NCI-H187 (cell line): Measurements from ENCODE around the gene CD44.

Experiments used
- DNase-seq, 2 experiments: peaks; one replicate each; lab custom pipeline; 2025; lab: John Stamatoyannopoulos, UW

CD44 gene

DNA sequence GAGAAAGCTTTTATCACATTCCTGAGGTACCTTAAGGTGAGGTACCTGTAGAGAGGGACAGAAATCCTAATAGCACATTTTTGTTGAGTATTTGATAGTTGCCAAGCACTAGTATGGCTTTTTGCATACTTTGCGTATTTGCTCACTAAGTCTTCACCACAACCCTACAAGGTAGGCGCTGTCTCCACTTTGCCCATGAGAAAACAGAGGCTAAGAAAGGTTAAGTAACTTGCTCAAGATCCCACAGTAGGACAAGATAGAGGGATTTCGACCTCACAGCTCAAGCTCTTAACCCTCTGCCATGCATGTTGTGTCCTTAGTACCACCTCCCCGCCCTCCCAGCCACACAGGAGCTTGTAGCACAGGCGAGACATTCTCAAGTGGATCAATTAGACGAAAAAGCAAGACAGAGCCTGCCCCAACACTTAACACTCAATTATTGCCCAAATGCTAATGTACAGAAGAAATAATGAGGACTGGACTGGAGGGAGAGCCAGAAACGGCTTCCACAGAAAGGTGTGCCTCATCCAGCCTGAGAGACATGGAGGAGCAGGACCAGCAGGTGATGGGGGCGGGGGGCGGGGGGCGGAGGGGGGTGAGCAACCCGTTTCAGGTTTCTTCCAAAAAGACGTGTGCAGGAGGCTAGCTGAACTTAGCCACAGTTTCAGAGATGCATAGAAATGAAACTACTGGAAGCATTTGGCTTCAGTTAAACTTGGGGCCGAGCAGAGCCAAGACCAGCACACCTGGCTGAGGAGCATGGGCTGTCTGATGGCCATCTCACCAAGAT, 26.7 kb upstream of the CD44 start:
- DNase-seq = peak; percentile 13 to 56

DNA sequence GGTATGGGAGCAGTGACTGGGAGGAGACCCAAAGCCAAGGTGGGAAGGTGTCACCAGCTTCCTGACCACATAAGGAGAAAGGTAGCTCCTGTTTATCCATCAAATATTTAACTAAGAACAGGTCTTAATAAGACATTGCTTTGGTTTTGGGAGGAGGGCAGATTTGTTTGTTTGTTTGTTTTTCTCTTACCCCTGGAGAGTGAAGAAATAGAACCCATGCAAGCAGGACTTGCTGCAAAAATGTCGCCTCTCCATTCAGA, 26.2 kb upstream of the CD44 start:
- DNase-seq = no peak

DNA sequence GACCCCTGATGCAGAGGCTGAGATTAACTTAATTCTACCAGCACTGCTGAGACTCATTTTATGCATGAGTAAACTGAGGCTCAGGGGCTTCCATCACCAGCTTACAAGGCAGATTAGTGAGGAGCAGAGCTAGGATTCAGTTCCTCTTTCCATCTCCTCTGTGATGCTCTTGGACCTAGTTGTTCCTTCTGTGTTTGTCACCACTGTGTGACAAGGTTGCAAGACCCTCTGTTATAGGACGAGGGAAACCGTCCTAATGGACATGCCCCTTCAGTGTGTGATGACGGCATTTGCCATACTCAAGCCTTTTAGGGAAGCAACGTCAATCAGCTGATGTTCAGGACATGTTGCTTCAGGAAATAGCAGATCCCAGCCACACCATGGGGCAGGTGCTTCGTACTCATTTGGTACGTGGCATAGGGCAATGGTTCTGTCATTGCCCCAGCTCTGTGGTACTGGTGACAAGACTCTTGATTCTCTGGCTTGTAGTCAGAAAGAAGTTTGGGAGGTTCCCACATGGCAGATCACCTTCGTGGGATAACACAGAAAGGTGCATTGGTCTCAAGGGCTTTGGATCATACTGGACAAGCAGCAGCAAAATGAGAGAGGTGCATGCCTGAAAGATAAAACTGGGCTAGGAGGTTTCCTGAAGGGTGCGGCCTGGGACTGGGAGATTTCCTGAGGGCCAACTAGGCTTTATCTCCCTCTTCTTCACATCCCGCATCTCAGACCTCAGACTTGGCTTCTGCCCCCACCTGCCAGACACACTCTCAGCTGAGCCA, 23.9 kb upstream of the CD44 start:
- no peak for DNase-seq

DNA sequence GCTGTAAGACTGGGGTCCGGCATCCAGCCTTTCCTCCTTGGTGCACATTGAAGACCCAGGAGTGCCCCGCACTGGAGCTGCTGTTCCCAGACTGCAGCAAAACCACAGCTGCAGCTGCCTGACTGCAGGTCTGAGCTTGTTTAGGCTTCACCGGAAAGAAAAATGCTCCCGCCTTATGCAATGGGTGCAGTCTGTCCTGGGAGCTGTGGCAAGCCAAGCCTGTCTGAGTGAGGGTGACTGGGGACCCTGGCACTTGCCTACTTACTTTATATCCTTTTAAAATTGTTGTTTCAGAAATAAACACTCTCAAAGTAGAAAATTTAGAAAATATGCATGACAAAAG, 23.3 kb upstream of the CD44 start:
- DNase-seq = no peak

DNA sequence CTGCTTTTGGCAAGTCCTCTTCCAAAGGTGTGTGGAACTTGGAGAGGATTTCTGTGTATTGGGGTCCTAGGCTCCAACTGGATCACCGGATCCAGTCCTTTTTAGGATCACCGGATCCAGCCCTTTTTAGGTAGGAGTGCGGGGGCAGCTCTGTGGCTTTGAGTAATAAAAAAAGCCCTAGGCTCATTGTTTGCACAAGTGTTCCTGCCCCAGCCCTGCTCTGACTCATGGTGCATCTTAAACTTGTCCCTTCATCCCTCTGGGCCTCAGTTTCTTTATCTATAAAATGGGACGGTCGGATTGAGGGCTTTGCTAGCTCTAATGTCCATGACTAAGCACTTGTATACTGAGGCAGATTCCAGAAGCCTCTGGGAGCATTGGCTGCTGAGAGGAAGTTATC, 22.7 kb upstream of the CD44 start:
- DNase-seq = no peak

DNA sequence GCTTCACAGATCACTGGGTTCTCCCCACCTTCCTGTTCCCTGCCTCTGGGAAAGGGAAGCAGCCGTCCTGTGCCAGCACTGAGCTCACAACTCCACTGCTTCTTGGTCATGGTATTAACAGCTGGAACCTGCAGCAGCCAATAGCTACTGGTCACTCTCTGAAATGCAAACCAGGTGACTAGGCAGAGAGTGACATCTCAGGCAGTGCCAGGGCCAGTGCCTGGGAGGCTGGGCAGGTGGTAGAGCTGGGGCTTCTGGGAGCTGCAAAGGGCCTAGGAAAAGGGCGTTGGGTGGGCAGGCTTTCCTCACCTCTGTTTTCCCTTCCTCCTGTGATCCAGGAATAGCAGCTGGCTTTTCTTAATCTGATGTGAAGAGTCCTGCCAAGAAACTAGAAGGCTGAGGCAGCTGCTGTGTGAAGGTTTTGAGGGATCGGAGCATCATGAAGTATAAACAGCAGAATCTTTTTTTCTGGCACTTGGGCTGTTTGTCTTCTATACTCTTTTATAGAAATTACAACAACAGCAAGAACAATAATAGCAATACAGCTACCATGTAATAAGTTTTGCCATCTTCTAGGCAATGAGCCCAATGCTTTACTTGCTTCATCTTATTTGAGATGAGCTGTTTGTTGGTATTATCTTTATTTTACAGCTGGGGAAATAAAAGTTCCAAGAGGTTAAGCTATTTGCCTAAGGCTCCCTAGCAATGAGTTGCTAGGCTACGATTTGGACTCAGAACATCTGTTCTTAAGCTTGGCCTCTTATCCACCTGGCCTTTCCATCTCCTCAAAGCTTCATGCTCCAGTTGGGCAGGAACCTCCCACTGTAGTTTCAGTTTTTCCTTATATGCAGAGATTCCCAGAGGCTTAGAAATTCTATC, 22.0 kb upstream of the CD44 start:
- peak in 1 of 2 experiments; percentile 71 for DNase-seq

DNA sequence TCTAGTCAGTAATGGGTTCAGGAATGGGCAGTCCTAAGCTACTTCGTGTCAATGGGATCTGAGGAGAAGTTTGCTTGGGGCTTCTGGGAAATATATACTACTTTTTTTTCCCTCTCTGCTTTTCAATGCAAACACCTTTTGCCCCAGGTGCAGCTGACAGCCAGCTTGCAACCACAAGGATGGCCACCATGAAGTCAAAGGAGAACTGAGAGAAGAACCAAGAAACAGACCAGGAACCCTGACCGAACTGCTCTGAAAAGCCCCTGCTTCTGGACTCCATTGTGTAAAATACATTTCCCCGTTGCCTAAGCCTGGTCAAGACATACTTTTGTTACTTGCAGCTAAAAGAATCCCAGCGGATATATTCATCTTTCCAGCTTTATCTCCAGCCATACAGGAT, 20.1 kb upstream of the CD44 start:
- DNase-seq = no peak

DNA sequence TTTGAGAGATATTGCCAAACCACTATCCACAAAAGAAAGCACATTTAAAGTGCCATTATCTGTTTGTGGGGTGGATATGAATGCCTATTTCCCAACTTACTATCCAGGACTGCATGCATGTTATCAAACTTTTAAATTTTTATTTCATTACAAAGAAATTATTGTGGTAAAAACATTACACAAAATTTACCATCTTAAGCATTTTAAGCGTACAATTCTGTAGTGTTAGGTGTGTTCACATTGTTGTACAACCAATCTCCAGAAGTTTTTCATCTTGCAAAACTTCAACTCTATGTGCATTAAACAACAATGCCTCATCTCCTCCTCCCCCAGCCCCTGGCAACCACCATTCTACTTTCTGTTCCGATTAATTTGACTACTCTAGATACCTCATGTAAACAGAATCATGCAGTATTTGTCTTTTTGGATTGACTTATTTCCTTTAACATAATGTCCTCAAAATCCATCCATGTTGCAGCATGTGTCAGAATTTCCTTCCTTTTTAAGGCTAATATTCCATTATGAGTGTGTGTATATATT, 17.6 kb upstream of the CD44 start:
- no peak for DNase-seq

DNA sequence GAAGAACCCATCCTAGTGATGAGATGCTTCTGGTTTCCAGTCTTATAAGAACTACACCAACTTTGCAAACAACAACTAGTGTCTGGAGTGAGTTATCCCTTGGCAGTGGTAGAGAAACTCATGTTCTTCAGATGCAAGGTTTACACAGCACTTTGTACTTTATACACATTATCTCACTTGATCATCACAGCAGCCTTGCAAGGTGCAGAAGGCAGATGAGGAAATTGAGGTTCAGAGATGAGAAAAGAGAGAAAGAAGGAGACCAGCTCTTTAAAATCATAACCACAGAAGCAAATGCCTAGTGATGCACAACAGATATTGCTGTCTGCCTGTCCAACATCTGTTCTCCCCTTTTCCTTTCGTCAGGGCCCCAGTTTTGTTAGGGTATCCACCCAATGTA, 16.7 kb upstream of the CD44 start:
- DNase-seq = no peak

DNA sequence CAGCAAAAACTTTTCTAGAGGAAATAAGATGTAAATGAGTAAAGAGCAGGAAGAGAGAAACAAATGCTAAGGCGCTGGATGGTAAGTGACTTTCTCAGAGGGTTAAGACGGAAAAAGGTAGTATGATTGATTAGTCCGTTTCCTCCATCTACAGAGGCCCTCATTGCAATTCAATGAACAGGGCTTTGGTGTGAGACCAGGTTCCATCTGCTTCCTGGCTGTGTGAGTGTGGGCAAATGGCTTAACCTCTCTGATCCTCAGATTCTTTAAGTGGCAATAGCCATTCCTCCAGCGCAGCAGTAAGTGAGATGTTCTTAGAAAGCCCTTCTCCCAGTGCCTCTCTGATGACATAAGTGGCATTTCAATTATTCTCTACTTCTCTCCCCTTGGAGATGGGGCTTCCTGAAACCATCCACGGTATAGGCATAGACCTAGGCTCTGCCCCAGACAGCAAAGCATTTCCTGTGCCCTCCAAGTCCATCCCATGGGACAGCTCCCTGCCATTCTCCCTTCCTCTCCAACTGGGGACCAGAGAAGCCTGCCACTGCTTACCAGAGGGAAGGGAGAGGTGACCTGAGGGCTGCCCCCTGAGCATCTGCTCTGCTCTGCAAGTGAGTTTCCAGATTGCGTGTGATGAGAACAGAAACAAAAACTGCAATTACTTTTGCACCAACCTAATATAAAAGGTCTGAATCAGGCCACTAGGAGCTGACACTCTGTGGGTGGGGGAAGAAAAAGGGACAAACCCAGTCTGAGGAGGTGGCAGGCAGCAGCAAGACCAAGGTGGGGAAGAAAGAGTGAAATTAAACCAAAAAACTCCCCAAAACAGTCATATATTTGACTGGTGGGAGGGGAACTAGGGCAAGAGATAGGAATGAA, 12.7 kb upstream of the CD44 start:
- DNase-seq = no peak

DNA sequence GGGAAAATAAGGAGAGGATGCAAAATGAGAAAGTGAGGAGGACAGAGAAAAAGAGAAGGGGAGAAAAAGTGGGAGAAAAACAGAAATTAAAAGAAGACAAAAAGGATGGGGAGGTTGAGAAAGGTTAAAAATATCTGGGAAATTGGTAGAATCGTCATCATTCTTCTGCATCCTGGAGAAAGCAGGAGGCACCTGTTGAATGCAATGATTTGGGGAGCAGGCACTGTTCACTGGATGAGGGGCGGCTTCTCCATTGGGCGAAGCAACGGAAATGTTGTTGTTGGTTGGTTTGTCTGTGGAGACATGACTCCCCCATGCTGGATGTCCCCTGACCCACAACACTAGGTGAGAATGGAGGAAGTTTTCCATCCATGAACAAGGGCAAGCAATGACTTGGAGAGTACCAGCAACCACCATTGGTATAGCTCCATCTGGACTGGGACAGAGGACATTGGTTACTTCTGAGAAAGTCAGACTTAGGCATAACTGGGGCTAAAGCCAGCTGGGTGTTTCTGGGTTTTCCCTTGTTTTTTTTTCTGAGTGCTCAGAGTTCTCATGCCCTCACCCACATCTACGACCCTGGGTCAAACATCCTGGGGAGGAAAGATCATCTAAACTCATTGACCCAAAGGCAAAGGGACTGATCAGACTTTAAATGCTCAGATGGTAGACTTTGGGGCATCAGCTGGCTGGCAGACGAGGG, 11.9 kb upstream of the CD44 start:
- DNase-seq = no peak

DNA sequence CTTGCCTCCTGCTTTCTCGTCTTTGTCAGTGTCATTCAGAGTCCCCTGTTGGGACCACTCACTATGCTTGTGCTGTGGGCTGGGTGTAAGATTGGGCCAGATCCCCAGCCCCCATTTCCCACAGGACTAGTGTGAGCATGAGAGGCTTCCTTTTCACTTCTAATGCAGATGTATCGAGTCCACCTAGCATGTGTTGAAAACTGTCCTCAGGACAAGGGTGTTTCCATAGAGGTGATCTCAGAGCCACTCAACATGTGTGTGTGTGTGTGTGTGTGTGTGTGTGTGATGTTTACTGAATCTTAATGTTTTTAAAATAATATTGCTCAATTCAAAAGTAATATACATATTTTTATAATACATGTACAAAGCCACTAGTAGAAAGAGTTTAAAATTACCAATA, 11.4 kb upstream of the CD44 start:
- no peak for DNase-seq

DNA sequence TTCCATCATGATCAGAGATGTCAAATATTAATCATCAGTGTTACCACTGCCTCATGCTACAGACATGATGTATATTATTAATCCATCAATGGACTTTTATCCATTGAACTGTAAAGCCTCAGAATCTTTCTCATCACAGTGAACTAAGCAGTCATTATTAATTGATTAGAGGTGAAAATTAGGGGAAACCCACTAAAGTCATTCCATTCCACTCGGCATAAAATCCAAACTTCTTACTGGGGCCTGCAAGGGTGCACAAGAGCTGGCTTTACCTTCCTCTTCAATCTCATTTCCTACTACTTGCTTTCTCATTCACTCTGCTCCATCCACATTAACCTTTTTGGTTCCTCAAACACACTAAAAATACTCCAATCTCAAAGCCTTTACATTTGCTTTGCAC, 7.9 kb upstream of the CD44 start:
- no peak for DNase-seq

DNA sequence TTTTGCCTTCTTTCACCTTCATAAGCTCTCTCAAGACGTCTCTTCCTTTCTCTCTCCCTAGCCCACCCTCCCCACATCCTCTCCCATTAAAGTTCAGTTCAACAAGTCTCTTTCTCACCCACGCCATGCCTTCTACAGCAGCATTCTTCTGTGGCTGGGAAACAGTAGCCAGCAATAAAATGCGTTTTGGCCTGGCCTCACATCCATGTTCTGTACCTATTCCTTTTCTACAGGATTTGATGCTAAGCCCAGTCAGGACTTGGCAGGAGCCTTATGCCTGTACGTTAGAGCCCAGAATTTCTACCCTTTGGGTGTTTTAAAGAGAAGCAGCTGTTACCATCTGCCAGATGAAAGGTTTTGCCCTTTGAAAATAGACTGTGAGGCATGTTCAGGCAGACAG, 7.1 kb upstream of the CD44 start:
- DNase-seq = no peak

DNA sequence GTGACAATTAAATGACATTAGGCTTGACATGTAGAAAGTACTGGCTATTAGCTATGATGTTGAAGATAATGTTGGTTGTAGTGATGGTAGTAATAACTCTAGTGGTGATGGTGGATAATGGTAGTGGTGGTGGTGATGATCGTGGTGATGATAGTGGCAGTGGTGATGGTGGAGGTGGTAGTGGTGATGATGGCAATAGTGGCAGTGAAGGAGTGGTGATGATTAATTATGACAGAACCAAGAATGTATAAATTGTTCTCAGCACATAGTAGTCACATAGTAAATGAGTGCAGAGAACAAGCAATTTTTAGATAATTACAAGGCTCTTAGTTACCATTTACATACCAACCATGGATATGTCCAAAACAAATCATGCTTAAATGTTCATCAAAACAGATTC, 5.3 kb upstream of the CD44 start:
- no peak for DNase-seq

DNA sequence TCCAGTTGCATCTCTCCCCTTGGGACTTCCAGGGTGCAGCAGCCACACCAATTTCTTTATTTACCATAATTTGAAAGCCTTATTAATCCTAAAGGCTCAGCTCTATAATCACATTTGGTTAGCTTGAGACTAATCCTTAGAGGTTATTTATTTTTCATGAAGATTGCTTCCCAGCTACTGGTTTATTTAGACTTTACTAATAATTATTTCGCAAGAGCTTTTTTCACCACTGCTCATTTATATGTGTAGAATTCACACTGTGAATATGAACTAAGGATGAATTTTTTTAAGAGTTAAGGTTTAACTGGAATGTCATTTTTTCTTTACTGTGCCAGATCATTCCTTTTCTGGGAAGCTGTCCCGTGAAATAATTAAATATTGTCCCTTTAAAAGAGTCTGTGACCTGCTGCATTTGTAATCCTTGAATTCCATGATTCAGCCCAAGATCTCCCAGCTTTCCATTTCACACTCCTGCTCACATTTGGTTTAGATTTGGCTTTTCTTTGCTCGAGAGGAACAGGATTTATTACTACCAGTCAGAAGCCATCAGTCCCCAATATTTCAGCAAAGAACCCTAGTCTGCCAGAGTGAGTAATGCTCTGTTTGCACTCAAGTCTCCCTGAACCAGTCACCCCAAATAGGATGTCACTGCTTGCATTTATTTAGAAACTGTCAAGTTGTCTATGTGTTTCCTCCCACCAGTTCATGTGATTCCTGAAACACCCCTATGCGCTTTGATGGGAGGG, 4.4 kb upstream of the CD44 start:
- DNase-seq = no peak

DNA sequence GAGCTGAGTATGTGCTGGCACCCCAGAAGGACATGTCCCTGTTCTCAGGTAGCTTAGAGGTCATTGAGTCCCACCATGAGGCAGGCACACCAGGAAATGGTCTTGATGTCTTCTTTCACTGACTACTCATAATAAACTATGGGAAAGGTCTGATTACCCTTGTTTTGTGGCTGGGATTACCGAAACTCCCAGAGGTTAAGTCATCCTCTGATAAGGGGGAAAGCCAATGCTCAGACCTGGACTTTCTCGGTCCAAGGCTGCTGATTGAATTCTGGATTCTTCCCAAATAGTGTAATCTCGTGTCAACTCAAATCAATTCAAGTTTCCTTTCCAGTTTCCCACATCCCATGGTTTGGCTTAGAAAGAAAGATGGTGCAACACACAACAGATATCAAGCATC, 3.7 kb upstream of the CD44 start:
- DNase-seq = no peak

DNA sequence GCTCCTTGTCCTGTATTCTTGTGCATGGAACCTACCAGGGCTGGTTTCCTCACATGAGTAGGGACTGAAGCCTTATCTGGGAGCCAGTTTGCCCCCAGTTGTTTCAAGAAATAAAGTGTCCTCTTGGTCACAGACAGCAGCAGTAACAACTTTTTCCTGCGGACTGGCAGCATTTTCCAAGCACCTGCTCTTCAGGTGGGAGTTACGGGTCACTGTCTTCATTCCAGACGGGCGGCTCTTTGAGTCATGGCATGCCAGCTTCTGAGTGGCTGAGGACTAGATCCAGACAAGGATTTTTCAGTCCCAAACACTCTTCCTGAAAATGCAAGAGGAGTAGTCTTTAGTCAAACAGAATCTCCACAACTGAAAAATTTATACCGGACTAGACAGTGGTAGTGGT, 2.7 kb upstream of the CD44 start:
- no peak for DNase-seq

DNA sequence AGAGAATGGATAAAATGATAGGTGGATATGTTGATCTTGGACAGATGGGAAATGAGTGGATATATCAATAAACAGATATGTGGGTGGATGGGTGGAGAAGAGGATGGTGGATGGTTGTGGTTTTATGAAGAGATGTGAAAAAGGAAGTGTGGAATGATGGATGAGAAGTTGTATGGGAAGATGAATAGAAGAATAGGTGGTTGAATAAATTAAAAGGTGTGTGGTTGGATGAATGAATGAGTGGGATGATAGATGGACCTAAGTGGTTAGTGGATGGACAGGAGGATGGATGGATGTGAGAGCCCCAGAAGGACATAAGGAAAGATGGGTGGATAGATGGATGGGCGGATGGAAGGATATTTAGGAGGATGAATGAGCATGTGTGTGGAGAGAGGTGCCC, 913 bp upstream of the CD44 start:
- DNase-seq = no peak

DNA sequence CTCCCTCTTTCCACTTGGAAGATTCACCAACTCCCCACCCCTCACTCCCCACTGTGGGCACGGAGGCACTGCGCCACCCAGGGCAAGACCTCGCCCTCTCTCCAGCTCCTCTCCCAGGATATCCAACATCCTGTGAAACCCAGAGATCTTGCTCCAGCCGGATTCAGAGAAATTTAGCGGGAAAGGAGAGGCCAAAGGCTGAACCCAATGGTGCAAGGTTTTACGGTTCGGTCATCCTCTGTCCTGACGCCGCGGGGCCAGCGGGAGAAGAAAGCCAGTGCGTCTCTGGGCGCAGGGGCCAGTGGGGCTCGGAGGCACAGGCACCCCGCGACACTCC, 397 bp upstream of the CD44 start:
- no peak for DNase-seq
